Right cardiac atrium (tissue), 5 donors: ENCODE results near the gene CENPP. TPM values are rescaled to one million over a fixed set of nuclear protein-coding genes. Genes with fewer than 3 reads are reported as not detected.
A peak's percentile ranks its signal among the peaks of the same experiment; 100 is the strongest.

Experiments
- ATAC-seq, 2 donors: fragments of 200-7000 bp; cut with Tn5 transposase; one replicate each; pipeline versions ENCODE4 v1.8.0 to v1.9.1; 2020; ENCODE audit warnings: moderate library complexity in 2 of 2, mild to moderate bottlenecking in 1 of 2
- DNase-seq, 3 donors: peaks; one replicate each; pipeline ENCODE4 v3.0.0-alpha.2; 2020
- H3K27ac ChIP-seq: one replicate; pipeline ENCODE4 v1.5.1; 2013; ENCODE audit warnings: mild to moderate bottlenecking, low read length, control low read depth, moderate library complexity
- H3K27me3 ChIP-seq: one replicate; pipeline ENCODE4 v1.6.1; 2013; ENCODE audit not compliant: control insufficient read depth, insufficient read depth
- H3K4me1 ChIP-seq: one replicate; pipeline ENCODE4 v1.6.1; 2013; ENCODE audit warnings: low read length; ENCODE audit not compliant: control insufficient read depth, insufficient read depth
- H3K4me3 ChIP-seq: one replicate; pipeline ENCODE4 v1.5.1; 2013; ENCODE audit warnings: low read length, control low read depth
- H3K9me3 ChIP-seq: one replicate; pipeline ENCODE4 v1.6.1; 2013; ENCODE audit warnings: low read length; ENCODE audit not compliant: control insufficient read depth
- WGBS: extraction: QIAGEN DNeasy Blood & Tissue Kit; methylation state at CpG from one replicate; pipeline ENCODE4 v1.1.7; 2013; 5-methylcytosine and 5-hydroxymethylcytosine counted together
- intact Hi-C, 4 donors: fragments of 100-400 bp; cut with DNase I; formaldehyde crosslinking; loops; one replicate each; pipeline versions ENCODE4 v1.11.0 to v1.14.0; 2022 to 2023
- polyA plus RNA-seq: library from polyadenylated mRNA; stranded (reverse); fragments of 200-250 nt; gene quantifications from one replicate; pipeline ENCODE4 v1.2.3, GENCODE V29; 2013
- total RNA-seq, 4 donors: library from RNA; stranded (reverse); fragmentation: NEBNext Ultra II Directional; extraction: Animal tissue kit (Norgen Biotek cat#: 25700); gene quantifications; one replicate each; pipeline ENCODE4 v1.2.1, GENCODE V29; 2021
- donor health status: healthy with polysubstance abuse.
- donor health status: DM: no; HTN: yes; CAD: no.
- donor health status: DM: no; HTN: no; CAD: no.
- donor health status: DM: no; HTN: yes; CAD: no; lungs with severe emphysema.
- donor health status: DM: yes; HTN: yes; CAD: no.

Gene CENPP
- total and polyA plus RNA-seq, 5 donors, result 2.0 to 4.0 (median 2.8) TPM

GRCh38 chr9:92601451-92601850 lies 275.7 kb downstream of the CENPP start:
- Histone ChIP-seq H3K27me3 (no peaks in the 10 kb centered on the region), H3K27ac (peak overlapping the region; percentile 58), H3K4me1 (peaks cover 4% of the 10 kb centered on the region), H3K9me3 (no peaks in the 10 kb centered on the region), H3K4me3 (no peak overlapping the region)
- DNase-seq (no peak), ATAC-seq (no peak)
- intact Hi-C loops, result no loop called here
- whole genome bisulfite sequencing, result 76% methylated on average over 12 of the region's 12 CpGs

GRCh38 chr9:92602413-92602812 lies 276.7 kb downstream of the CENPP start:
- H3K27ac ChIP-seq, result no peak overlapping the region
- intact Hi-C loops, result no loop called here
- no peaks in the 10 kb centered on the region for H3K9me3 ChIP-seq
- 92% methylated on average over 10 of the region's 10 CpGs for WGBS
- DNase-seq (no peak), ATAC-seq (no peak)
- H3K4me3 ChIP-seq, result no peak overlapping the region
- no peaks in the 10 kb centered on the region for H3K27me3 ChIP-seq
- H3K4me1 ChIP-seq, result peaks cover 4% of the 10 kb centered on the region

GRCh38 chr9:92603100-92603499 lies 277.3 kb downstream of the CENPP start:
- 95% methylated on average over 5 of the region's 5 CpGs for WGBS
- Histone ChIP-seq H3K4me1 (peaks cover 5% of the 10 kb centered on the region), H3K27ac (no peak overlapping the region), H3K9me3 (no peaks in the 10 kb centered on the region), H3K4me3 (no peak overlapping the region), H3K27me3 (no peaks in the 10 kb centered on the region)
- DNase-seq (no peak), ATAC-seq (no peak)
- intact Hi-C loops, result no loop called here

GRCh38 chr9:92603990-92604389 lies 278.2 kb downstream of the CENPP start:
- intact Hi-C loops, result no loop called here

GRCh38 chr9:92605224-92605623 lies 279.5 kb downstream of the CENPP start:
- Histone ChIP-seq H3K9me3 (no peaks in the 10 kb centered on the region), H3K27ac (no peak overlapping the region), H3K4me1 (peaks cover 5% of the 10 kb centered on the region), H3K4me3 (no peak overlapping the region), H3K27me3 (no peaks in the 10 kb centered on the region)
- 96% methylated on average over 5 of the region's 5 CpGs for WGBS
- intact Hi-C loops, result no loop called here
- ATAC-seq (no peak), DNase-seq (no peak)

More at GRCh38 chr9:92603990-92604389, 278.2 kb downstream of the CENPP start:
- H3K4me1 ChIP-seq, result peaks cover 2% of the 10 kb centered on the region
- no peak overlapping the region for H3K27ac ChIP-seq
- ATAC-seq (no peak), DNase-seq (no peak)
- WGBS, result 97% methylated on average over 5 of the region's 5 CpGs
- no peaks in the 10 kb centered on the region for H3K9me3 ChIP-seq
- H3K27me3 ChIP-seq, result no peaks in the 10 kb centered on the region
- no peak overlapping the region for H3K4me3 ChIP-seq

GRCh38 chr9:92607088-92607487 lies 281.3 kb downstream of the CENPP start:
- 6% methylated on average over 2 of the region's 2 CpGs for WGBS
- peaks cover 5% of the 10 kb centered on the region for H3K4me1 ChIP-seq
- DNase-seq (no peak), ATAC-seq (peak in 1 of 2 donors; percentile 14)
- H3K27me3 ChIP-seq, result no peaks in the 10 kb centered on the region
- no peak overlapping the region for H3K4me3 ChIP-seq
- intact Hi-C loops, result no loop called here
- H3K9me3 ChIP-seq, result no peaks in the 10 kb centered on the region
- H3K27ac ChIP-seq, result no peak overlapping the region

GRCh38 chr9:92607773-92608172 lies 282.0 kb downstream of the CENPP start:
- Histone ChIP-seq H3K4me3 (no peak overlapping the region), H3K27ac (peak overlapping the region; percentile 39), H3K27me3 (no peaks in the 10 kb centered on the region), H3K4me1 (peaks cover 5% of the 10 kb centered on the region), H3K9me3 (no peaks in the 10 kb centered on the region)
- intact Hi-C loops, result no loop called here
- 28% methylated on average over 4 of the region's 4 CpGs for WGBS
- ATAC-seq (peak in 1 of 2 donors; percentile 27), DNase-seq (no peak)

- 59% methylated on average over 10 of the region's 10 CpGs for WGBS
Measured at GRCh38 chr9:92608241-92608908, 282.6 kb downstream of the CENPP start.

GRCh38 chr9:92608909-92609445 lies 283.2 kb downstream of the CENPP start:
- ATAC-seq (peak; percentile 69 to 85), DNase-seq (peak; percentile 67 to 92 (median 91))
- no peak overlapping the region for H3K4me3 ChIP-seq
- H3K4me1 ChIP-seq, result peaks cover 5% of the 10 kb centered on the region
- intact Hi-C loops, result no loop called here
- H3K27ac ChIP-seq, result peak overlapping the region; percentile 70
- WGBS, result 48% methylated on average over 11 of the region's 11 CpGs
- H3K27me3 ChIP-seq, result no peaks in the 10 kb centered on the region
- no peaks in the 10 kb centered on the region for H3K9me3 ChIP-seq

More at GRCh38 chr9:92608241-92608908, 282.6 kb downstream of the CENPP start:
- intact Hi-C loops, result no loop called here
- H3K4me3 ChIP-seq, result no peak overlapping the region
- ATAC-seq (no peak), DNase-seq (no peak)
- H3K27ac ChIP-seq, result peak overlapping the region; percentile 39
- no peaks in the 10 kb centered on the region for H3K9me3 ChIP-seq
- no peaks in the 10 kb centered on the region for H3K27me3 ChIP-seq
- H3K4me1 ChIP-seq, result peaks cover 5% of the 10 kb centered on the region

GRCh38 chr9:92610470-92611420 lies 285.0 kb downstream of the CENPP start:
- WGBS, result 85% methylated on average over 32 of the region's 32 CpGs
- H3K9me3 ChIP-seq, result no peaks in the 10 kb centered on the region
- DNase-seq (peak in 2 of 3 donors; percentile 63 to 76), ATAC-seq (peak; percentile 30 to 50)
- intact Hi-C loops, result no loop called here
- no peak overlapping the region for H3K27ac ChIP-seq
- H3K4me3 ChIP-seq, result no peak overlapping the region
- peaks cover 5% of the 10 kb centered on the region for H3K4me1 ChIP-seq
- H3K27me3 ChIP-seq, result no peaks in the 10 kb centered on the region
